Fibroblast of skin of left quadriceps (primary cell): ENCODE data around the gene SULT1B1.

Experiments used
- DNase-seq, 2 experiments: peaks; one replicate each; pipeline ENCODE4 v3.0.0-alpha.2; 2013; ENCODE audit warnings: low read depth in 2 of 2

SULT1B1 gene

GRCh38 chr4:69749771-69750170 is 10.6 kb downstream of the SULT1B1 start:
- peak in 1 of 2 experiments; percentile 33 for DNase-seq

GRCh38 chr4:69748173-69748572 is 12.2 kb downstream of the SULT1B1 start:
- DNase-seq: no peak

GRCh38 chr4:69744157-69744478 is 16.3 kb downstream of the SULT1B1 start:
- DNase-seq: no peak

- DNase-seq: no peak
Measured at GRCh38 chr4:69743476-69744156, 16.8 kb downstream of the SULT1B1 start.

- DNase-seq: no peak
Measured at GRCh38 chr4:69742596-69742995, 17.8 kb downstream of the SULT1B1 start.

- DNase-seq: no peak
Measured at GRCh38 chr4:69738872-69739271, 21.5 kb downstream of the SULT1B1 start.

GRCh38 chr4:69735119-69735518 is 25.3 kb downstream of the SULT1B1 start:
- no peak for DNase-seq

GRCh38 chr4:69731847-69732246 is 28.6 kb downstream of the SULT1B1 start:
- DNase-seq: peak; percentile 83 to 85

GRCh38 chr4:69731241-69731640 is 29.2 kb downstream of the SULT1B1 start:
- peak; percentile 75 to 77 for DNase-seq

GRCh38 chr4:69730002-69730401 is 30.4 kb downstream of the SULT1B1 start:
- no peak for DNase-seq

- peak; percentile 37 to 53 for DNase-seq
Measured at GRCh38 chr4:69727926-69728325, 32.5 kb downstream of the SULT1B1 start.

- no peak for DNase-seq
Measured at GRCh38 chr4:69727426-69727825, 33.0 kb downstream of the SULT1B1 start.

- DNase-seq: no peak
Measured at GRCh38 chr4:69726971-69727370, 33.4 kb downstream of the SULT1B1 start.

GRCh38 chr4:69718396-69719271 is 41.8 kb downstream of the SULT1B1 start:
- DNase-seq: no peak

GRCh38 chr4:69717778-69718177 is 42.6 kb downstream of the SULT1B1 start:
- no peak for DNase-seq

GRCh38 chr4:69716654-69717053 is 43.8 kb downstream of the SULT1B1 start:
- no peak for DNase-seq

GRCh38 chr4:69714086-69714485 is 46.3 kb downstream of the SULT1B1 start:
- DNase-seq: no peak

GRCh38 chr4:69713593-69713992 is 46.8 kb downstream of the SULT1B1 start:
- DNase-seq: no peak

GRCh38 chr4:69710580-69710979 is 49.8 kb downstream of the SULT1B1 start:
- no peak for DNase-seq

GRCh38 chr4:69708211-69708610 is 52.2 kb downstream of the SULT1B1 start:
- DNase-seq: no peak

GRCh38 chr4:69707807-69708206 is 52.6 kb downstream of the SULT1B1 start:
- DNase-seq: no peak

GRCh38 chr4:69702201-69702600 is 58.2 kb downstream of the SULT1B1 start:
- no peak for DNase-seq

GRCh38 chr4:69701696-69702095 is 58.7 kb downstream of the SULT1B1 start:
- no peak for DNase-seq
